ENCODE results near the gene SPDYE5.

DNA sequence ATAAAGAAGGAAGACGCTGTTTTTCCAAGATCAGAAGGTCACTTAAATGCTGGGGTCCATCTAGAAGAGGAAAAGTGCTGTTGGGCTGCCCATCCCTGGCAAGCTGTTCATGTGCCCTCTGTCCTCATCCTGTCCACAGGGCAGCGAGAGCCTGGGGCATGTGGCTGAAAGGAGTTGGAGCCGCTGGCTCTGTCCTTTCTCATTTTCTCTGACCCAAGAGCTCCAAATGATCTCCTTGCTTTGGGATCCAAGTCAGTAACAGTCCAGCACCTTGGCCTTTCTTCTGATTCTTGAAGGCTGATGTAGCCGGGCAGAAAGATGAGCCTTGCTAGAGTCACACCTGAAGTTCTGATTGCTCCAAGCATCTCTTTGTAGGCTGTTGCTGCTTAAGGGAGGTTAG is 44.4 kb downstream of the SPDYE5 start:
- TF ChIP-seq CTCF (IDR thresholded peaks at IDR 0.05; ENCODE audit: insufficient read depth, low read length, poor library complexity, severe bottlenecking) = no peak
- no peak for TF ChIP-seq EZH2phosphoT487 (conservative IDR thresholded peaks at IDR 0.05; ENCODE audit: low read length)

Measured in SU-DHL-6 (cell line).